Activated CD4-positive, alpha-beta T cell treated with anti-CD3 and anti-CD28 coated beads for 1 hour (primary cell): ENCODE measurements around the gene RHOD.

ENCODE experiments used
- DNase-seq: peaks from one replicate; pipeline ENCODE4 v3.0.0-alpha.2; 2020

Gene RHOD

DNA sequence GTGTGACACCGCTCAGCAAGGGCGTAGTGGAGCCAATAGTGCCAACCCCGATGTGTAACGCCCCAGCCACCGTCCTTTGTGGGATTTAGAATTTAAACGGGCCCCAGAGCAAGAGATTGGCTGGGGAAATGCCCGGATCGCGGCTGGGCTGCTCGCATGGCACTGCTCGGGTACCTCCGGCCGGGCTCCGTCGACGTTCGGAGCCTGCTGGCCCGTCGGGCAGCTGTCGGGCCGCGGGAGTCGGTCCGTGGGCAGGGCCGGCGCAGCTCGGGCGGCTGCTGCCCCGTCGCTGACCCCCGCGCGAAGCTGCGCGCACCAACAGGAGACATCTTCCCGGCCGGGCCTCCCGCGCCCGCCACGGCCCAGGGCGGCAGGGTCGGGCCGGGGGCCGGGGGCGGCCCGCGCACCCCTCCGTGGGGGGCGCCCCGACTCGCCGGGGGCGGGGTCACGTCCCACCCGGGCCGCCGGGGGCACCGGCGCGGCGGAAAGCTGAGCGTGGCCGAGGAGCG lies 61.1 kb downstream of the RHOD start:
- peak; percentile 28 for DNase-seq

DNA sequence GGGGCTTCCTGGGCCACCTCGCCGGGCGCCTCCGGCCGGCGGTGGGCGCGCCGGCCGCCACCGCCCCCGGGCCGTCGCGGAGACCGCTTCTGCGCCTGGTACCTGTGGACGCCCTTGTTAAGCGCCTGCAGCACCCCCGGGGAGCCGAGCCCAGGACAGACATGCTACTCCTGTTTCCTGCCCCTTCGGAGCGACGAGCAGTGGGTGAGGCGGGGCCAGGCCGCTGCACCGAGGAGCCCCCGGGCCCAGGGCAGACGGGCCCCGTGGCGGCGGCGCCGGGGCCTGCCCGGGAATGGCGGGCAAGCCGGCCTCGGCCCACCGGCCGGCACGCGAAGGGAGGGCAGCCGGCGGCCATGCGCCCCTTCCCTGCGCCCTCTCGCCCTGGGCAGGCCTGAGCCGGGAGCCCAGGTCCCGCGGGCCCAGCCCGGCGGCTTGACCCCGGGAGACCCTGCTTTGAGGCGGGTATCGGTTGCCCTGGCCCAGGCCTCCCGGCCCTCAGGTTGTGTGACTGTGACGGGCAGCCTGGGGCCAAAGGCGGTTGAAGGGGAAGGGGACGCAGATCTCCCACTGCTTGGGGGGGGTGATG lies 61.6 kb downstream of the RHOD start:
- DNase-seq = peak; percentile 45

DNA sequence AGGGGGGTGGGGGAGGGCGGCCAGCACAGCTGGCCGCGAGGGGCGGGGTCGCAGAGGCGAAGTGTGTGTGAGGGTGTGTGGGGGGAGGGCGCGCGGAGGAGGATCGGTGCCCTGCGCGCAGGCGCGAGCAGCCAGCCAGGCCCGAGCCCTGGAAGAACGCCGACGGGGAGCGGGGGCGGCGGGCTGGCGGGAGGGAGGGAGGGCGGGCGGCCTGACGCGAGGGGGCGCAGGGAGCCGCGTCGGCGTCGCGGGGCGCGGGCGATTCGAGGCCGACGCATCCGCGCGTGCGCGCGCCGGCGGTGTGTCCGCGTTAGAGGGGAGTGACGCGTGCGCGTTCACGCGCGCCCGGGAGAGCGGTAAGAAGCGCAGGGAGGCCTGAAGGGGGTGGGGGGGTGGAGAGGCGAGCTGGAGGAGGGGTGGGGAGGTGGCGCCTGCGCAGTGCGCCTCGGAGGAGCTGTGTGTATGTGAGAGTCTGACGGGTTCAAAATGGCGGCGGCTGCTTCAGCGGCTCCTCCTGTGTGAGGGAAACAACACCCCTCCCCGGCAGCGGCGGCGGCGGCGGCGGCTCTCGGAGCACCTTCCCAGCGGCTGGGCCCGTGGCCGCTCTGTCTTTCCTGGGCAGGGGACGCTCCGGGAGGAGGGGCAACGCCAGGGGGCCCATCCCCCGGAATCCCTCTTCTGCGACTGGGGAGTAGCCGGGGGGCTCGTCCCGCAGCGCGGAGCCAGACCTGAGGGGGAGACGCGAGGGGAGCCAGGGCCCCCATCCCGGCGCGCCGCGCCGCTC lies 62.3 kb downstream of the RHOD start, which contains the start of gene KDM2A:
TSS of gene KDM2A (plus strand) at position 463 of the 784 bp plus-strand sequence. CDS start 2,054 bp downstream, outside the sequence.
- peak; percentile 99 for DNase-seq

DNA sequence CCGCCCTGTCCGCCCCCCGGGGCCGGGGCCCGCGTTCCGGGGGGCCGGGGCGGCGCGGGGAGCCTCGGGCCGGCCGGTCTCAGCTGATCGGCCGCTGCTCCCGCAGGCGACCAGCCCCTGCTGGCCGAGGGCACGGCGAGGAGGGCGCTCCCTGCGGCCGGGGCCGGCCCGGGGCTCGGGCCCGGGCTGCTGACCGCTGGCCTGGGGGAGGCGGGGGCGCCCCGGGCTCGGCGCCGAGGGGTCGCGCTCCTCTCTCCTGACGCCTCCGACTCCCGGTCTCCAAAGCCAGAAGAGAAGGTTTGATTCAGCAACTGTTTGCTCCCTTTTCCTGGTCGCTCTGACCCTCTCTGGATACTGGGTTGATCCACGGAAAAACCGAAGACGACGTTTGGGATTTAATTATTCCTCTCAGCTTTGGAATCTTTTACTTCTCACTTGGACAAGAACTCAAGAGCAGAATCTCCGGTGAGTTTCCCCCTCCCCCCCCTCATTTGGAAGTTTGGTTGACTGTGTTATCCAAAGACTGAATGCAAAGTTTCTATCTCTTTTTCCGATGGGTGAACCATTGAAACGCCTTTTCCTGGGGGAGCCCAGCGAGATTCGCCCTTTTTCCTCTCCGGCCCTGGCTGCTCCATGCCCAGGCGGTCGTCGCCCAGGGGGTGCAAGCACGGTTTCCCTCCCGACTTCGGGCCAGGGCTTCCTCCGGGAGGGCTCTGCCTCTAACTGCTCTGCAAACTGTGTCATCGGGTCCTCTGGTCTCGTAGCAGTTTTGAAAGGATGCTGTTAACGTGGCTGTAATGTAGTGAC lies 63.1 kb downstream of the RHOD start:
- no peak for DNase-seq

- DNase-seq = no peak
These were observed 63.8 kb downstream of the RHOD start for GRCh38 chr11:67120456-67120855.

- no peak for DNase-seq
These were observed 64.4 kb downstream of the RHOD start for GRCh38 chr11:67120881-67121710.
